Endothelial cell of umbilical vein (primary cell): Measurements from ENCODE around the gene COL20A1. TPM values are rescaled to one million over a fixed set of nuclear protein-coding genes. Genes with fewer than 3 reads are reported as not detected.

ENCODE experiments used
- BruUV-seq: library from RNA; stranded (reverse); fragments of 400-500 nt; replicated peaks from 2 replicates; lab custom pipeline; 2021; lab: Mats Ljungman, UMichigan
- CTCF ChIA-PET: fragments of 300-600, 350-600 bp; sonication (Branson Sonifier 250); formaldehyde crosslinking; loops from one replicate; lab custom pipeline; 2021; ENCODE audit warnings: antibody characterized with exemption, inconsistent platforms; lab: Charles Lee
- POLR2A ChIA-PET: fragments of 300-600, 350-600 bp; sonication (Branson Sonifier 250); formaldehyde crosslinking; loops from one replicate; lab custom pipeline; 2021; ENCODE audit warnings: antibody characterized with exemption, inconsistent platforms; lab: Charles Lee
- DNase-seq: peaks from one replicate; pipeline ENCODE4 v3.0.0-alpha.2; 2011; ENCODE audit warnings: low read depth, low spot score
- FAIRE-seq: peaks from 2 replicates; lab custom pipeline; 2011; peaks lifted over from hg19 to GRCh38; lab: Jason Lieb, UNC
- H2AFZ ChIP-seq: 2 replicates; pipeline ENCODE4 v1.6.0; 2012; ENCODE audit warnings: low read depth, low read length, control low read depth, inconsistent platforms
- H3K27ac ChIP-seq: 2 replicates; pipeline ENCODE4 v1.5.1; 2011; ENCODE audit warnings: low read depth, mild to moderate bottlenecking, control low read depth, low read length, moderate library complexity; ENCODE audit not compliant: insufficient read depth
- H3K27me3 ChIP-seq, 2 experiments: 2 replicates each; pipeline versions ENCODE4 v1.6.0 to v1.6.1; 2011; ENCODE audit warnings: low read length in 2 of 2, mixed read lengths in 1 of 2; ENCODE audit not compliant: control insufficient read depth in 2 of 2, insufficient read depth in 2 of 2
- H3K36me3 ChIP-seq, 2 experiments: 2 replicates in 1 of 2; 3 replicates in 1 of 2; pipeline ENCODE4 v1.5.1; 2011; ENCODE audit warnings: low read length in 2 of 2, mild to moderate bottlenecking in 1 of 2, moderate library complexity in 1 of 2; ENCODE audit not compliant: control insufficient read depth in 2 of 2, insufficient read depth in 2 of 2; ENCODE audit errors: extremely low read depth in 1 of 2
- H3K4me1 ChIP-seq: 3 replicates; pipeline ENCODE4 v1.5.1; 2011; ENCODE audit warnings: mild to moderate bottlenecking, low read length; ENCODE audit not compliant: control insufficient read depth, insufficient read depth; ENCODE audit errors: extremely low read depth
- H3K4me2 ChIP-seq: 2 replicates; pipeline ENCODE4 v1.6.1; 2011; ENCODE audit warnings: low read length, control low read depth, mixed read lengths; ENCODE audit not compliant: insufficient read depth
- H3K4me3 ChIP-seq, 3 experiments: fragments of 200-600 bp in 1 of 3; sonication (generic), shearing (Covaris generic) in 1 of 3; replicated peaks in 1 of 3; 2 replicates each; pipeline ENCODE4 v1.5.1; 2011 to 2016; ENCODE audit warnings: control low read depth in 3 of 3, low read length in 3 of 3, mild to moderate bottlenecking in 2 of 3, inconsistent platforms in 1 of 3, low read depth in 1 of 3, moderate library complexity in 1 of 3; ENCODE audit not compliant: insufficient read depth in 1 of 3
- H3K79me2 ChIP-seq: 2 replicates; pipeline ENCODE4 v1.6.0; 2012; ENCODE audit warnings: low read length, inconsistent platforms; ENCODE audit not compliant: control insufficient read depth, insufficient read depth
- H3K9ac ChIP-seq: replicated peaks from 2 replicates; pipeline ENCODE3; 2011; ENCODE audit warnings: low read length, control low read depth; ENCODE audit not compliant: insufficient read depth; ENCODE audit errors: extremely low read depth
- H3K9me1 ChIP-seq: replicated peaks from 3 replicates; pipeline ENCODE4 v1.6.0; 2011; ENCODE audit warnings: mild to moderate bottlenecking, low read length; ENCODE audit not compliant: control insufficient read depth, insufficient read depth; ENCODE audit errors: extremely low read depth
- H3K9me3 ChIP-seq: replicated peaks from 2 replicates; pipeline ENCODE4 v1.5.1; 2012; ENCODE audit warnings: low read length, inconsistent platforms; ENCODE audit not compliant: control insufficient read depth, insufficient read depth
- H4K20me1 ChIP-seq: replicated peaks from 2 replicates; pipeline ENCODE3; 2011; ENCODE audit warnings: mild to moderate bottlenecking, low read length; ENCODE audit not compliant: control insufficient read depth, insufficient read depth; ENCODE audit errors: extremely low read depth
- EZH2 ChIP-seq: IDR thresholded peaks from 2 replicates; pipeline ENCODE4 v1.6.1; 2012; ENCODE audit warnings: borderline replicate concordance, low read depth, mild to moderate bottlenecking, moderate library complexity, low read length, inconsistent platforms; ENCODE audit not compliant: severe bottlenecking
- FOS ChIP-seq: IDR thresholded peaks from 2 replicates; pipeline ENCODE4 v1.6.1; 2011; ENCODE audit warnings: mild to moderate bottlenecking, low read length, moderate library complexity, borderline replicate concordance; ENCODE audit not compliant: insufficient read depth
- GATA2 ChIP-seq: IDR thresholded peaks from 2 replicates; pipeline ENCODE4 v1.7.0; 2011; ENCODE audit warnings: low read depth, mild to moderate bottlenecking, moderate library complexity, mixed read lengths, low read length; ENCODE audit not compliant: insufficient read length, insufficient read depth
- JUN ChIP-seq: IDR thresholded peaks from 2 replicates; pipeline ENCODE4 v1.6.1; 2011; ENCODE audit warnings: borderline replicate concordance, low read depth; ENCODE audit not compliant: insufficient read length, insufficient read depth
- MYC ChIP-seq: IDR thresholded peaks from one replicate; pipeline ENCODE4 v1.6.1; 2011; ENCODE audit warnings: mild to moderate bottlenecking, low read depth, low read length
- POLR2A ChIP-seq: IDR thresholded peaks from 2 replicates; pipeline ENCODE4 v1.6.1; 2012; ENCODE audit warnings: low read depth, mild to moderate bottlenecking, control low read depth, low read length
- POLR2AphosphoS5 ChIP-seq: IDR thresholded peaks from 2 replicates; pipeline ENCODE4 v1.6.1; 2012; ENCODE audit warnings: low read depth, mild to moderate bottlenecking, control low read depth, low read length, moderate library complexity; ENCODE audit not compliant: insufficient read depth
- dilution Hi-C: fragments of 300-500 bp; cut with MboI; formaldehyde crosslinking; loops from one replicate; pipeline ENCODE4 v1.15.0; 2019; ENCODE audit warnings: low sequenced_read_pairs; ENCODE audit not compliant: extremely low pct_ligation_motif_present
- intact Hi-C: fragments of 100-400 bp; cut with micrococcal nuclease; formaldehyde crosslinking; loops from one replicate; pipeline ENCODE4 v1.10.0; 2022
- polyA plus RNA-seq, 4 experiments: library from polyadenylated mRNA; depleted of rRNA in 3 of 4; stranded (reverse) in 3 of 4; unstranded in 1 of 4; fragments of >200 nt; gene quantifications; 2 replicates each; pipeline versions ENCODE4 v1.2.1 to v1.2.3, GENCODE V29; 2011 to 2012; ENCODE audit warnings: missing spikeins in 1 of 4
- total RNA-seq: library from RNA; stranded (reverse); gene quantifications from 2 replicates; pipeline ENCODE4 v1.2.3, GENCODE V29; 2021
- TF ChIP-seq, protein P1 (sequence below): IDR thresholded peaks from 2 replicates; pipeline ENCODE4 v1.6.1; 2011; ENCODE audit not compliant: insufficient read depth, insufficient read length
- TF ChIP-seq, protein P2 (sequence below), 2 donors: IDR thresholded peaks; 1 replicate in 1 of 2; 2 replicates in 1 of 2; pipeline ENCODE4 v1.5.1; 2011; ENCODE audit warnings: low read length in 2 of 2, mild to moderate bottlenecking in 2 of 2, moderate library complexity in 2 of 2, control low read depth in 1 of 2, inconsistent platforms in 1 of 2, low read depth in 1 of 2; ENCODE audit not compliant: insufficient read depth in 1 of 2; ENCODE audit errors: extremely low read depth in 1 of 2

COL20A1 gene
- total and polyA plus RNA-seq, 2 donors (not counting 3 experiments of a cell fraction or from before 2014, with no cell fraction given), result not detected

DNA sequence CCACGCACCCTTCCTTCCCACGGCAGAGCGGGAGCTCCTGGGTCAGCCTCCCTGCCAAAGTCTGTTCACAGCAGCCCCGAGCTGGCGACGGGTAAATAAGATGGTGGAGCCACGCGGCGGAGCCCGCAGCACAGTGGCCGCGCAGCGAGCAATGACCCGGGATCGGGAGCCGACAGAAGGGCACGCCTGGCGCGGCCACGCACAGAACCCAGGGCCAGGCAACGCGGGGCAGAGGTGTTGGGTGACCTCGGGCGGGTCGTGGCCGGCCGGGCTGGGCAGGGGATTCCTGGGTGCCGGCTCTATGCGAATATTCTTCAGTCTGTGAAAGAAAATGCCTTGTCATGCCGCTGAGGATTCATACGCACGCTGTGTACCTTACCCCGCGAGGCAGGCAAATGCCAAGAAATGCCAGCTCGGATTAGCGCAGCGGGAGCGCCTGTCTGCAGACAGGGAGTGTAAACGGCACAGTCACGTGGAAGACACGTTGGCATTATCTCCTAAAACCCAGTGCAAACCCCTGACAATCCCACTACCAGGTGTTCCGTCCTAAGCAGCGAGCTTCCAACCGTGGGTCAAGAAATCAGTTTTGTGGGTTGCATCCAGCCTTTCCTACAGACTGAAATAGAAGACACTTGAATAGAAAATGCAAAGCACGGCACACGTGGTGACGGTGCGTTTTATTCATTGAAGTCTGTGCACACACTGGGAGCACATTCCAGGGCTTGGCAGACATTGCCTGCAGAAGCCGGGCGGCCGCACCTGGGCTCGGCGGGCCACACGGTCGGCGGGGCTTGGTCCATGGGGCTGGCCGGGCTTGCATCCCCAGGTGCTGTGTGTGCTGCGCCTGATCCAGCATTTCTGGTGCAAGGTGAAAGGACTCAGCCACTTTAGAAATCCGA, 49.8 kb downstream of the COL20A1 start:
- DNase-seq (no peak), FAIRE-seq (no peak)
- Histone ChIP-seq H3K4me3 (no peak overlapping the region), H3K79me2 (no peaks in the 10 kb centered on the region), H4K20me1 (no peaks in the 10 kb centered on the region), H3K4me2 (no peak overlapping the region), H2AFZ (no peak overlapping the region), H3K36me3 (no peaks in the 10 kb centered on the region), H3K4me1 (no peaks in the 10 kb centered on the region), H3K27me3 (no peaks in the 10 kb centered on the region), H3K9ac (no peak overlapping the region), H3K27ac (no peak overlapping the region), H3K9me1 (no peaks in the 10 kb centered on the region), H3K9me3 (no peaks in the 10 kb centered on the region)
- TF ChIP-seq FOS (no peak), EZH2 (no peak), GATA2 (no peak), MYC (no peak), POLR2A (no peak), JUN (no peak), POLR2AphosphoS5 (no peak)
- TF ChIP-seq, protein P1, sequence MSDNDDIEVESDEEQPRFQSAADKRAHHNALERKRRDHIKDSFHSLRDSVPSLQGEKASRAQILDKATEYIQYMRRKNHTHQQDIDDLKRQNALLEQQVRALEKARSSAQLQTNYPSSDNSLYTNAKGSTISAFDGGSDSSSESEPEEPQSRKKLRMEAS, result no peak
- TF ChIP-seq, protein P2, sequence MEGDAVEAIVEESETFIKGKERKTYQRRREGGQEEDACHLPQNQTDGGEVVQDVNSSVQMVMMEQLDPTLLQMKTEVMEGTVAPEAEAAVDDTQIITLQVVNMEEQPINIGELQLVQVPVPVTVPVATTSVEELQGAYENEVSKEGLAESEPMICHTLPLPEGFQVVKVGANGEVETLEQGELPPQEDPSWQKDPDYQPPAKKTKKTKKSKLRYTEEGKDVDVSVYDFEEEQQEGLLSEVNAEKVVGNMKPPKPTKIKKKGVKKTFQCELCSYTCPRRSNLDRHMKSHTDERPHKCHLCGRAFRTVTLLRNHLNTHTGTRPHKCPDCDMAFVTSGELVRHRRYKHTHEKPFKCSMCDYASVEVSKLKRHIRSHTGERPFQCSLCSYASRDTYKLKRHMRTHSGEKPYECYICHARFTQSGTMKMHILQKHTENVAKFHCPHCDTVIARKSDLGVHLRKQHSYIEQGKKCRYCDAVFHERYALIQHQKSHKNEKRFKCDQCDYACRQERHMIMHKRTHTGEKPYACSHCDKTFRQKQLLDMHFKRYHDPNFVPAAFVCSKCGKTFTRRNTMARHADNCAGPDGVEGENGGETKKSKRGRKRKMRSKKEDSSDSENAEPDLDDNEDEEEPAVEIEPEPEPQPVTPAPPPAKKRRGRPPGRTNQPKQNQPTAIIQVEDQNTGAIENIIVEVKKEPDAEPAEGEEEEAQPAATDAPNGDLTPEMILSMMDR (IDR thresholded peaks at IDR 0.05; ENCODE audit: extremely low read depth in 1 of 2, insufficient read depth in 1 of 2, low read depth in 1 of 2, low read length in 2 of 2), result no peak
- CTCF ChIA-PET, result no interaction called here
- POLR2A ChIA-PET, result no interaction called here
- BruUV-seq, result no TSS peak
- intact Hi-C loops, result no loop called here
- dilution Hi-C loops, result no loop called here
